ENCODE results near the gene NR0B2. TPM values are rescaled to one million over a fixed set of nuclear protein-coding genes. Genes with fewer than 3 reads are reported as not detected.

Gene NR0B2
- total and polyA plus RNA-seq, 2 of the 13 experiments (the other 11 are each of a cell fraction or from before 2014, with no cell fraction given): 72.5 to 133 TPM

DNA sequence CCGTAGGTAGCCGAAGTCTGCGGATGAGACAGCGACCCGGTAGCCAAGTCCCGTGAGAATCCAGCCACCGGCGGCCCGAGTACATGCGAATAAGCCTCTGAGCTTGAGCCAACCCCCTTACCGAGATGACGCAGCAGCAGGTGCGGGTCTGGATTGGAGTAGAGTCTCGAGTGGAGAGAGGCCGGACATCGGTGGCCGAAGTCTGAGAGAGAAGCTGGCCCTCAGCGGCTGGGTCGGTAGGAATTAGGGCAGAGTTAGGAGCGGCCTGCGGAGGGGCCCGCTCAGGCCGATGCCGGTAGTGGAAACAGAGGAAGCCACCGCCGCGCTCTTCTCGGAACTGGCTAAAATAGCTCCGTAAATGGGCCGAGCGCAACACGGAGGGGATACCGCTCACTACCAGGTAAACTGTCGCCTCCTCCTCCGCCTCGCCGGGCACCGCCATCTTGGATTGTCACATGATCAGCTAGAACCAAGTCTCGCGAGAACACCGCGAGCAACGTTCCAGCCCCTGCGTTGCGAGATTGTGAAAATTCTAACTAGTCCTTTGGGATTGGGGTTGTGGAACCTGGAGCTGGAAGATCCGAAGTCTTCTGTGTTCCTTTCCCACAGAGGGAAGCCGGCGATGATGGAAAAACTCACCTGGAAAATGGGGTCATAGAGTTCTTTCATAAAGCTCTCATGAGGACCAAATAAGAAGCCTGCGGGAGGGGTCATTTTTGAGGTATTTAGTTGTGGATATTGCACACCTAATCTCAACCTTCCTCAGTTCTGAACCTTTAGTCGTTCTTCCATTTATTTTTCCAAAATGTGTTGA is 13.6 kb downstream of the NR0B2 start, which contains the start of gene GPATCH3 (continued):
- TF ChIP-seq ZNF24 (IDR thresholded peaks at IDR 0.05) (no peak), MAZ (IDR thresholded peaks at IDR 0.05; ENCODE audit: borderline replicate concordance, low read depth, low read length) (no peak), MAZ (CRISPR knock-in tag; IDR thresholded peaks at IDR 0.05; ENCODE audit: low read depth) (peak; percentile 57; the same call in 1 of the 2 replicates), ARID2 (CRISPR knock-in tag; IDR thresholded peaks at IDR 0.05; ENCODE audit: borderline replicate concordance) (peak; percentile 98), PPARG (CRISPR knock-in tag; conservative IDR thresholded peaks at IDR 0.05) (peak; percentile 37; the same call in 1 of the 2 replicates), NFIC (IDR thresholded peaks at IDR 0.05; ENCODE audit: low read length) (no peak; the same call in 1 of the 2 replicates), CHCHD3 (CRISPR knock-in tag; IDR thresholded peaks at IDR 0.05) (no peak), ZNF629 (CRISPR knock-in tag; conservative IDR thresholded peaks at IDR 0.05) (no peak), RBAK (CRISPR knock-in tag; IDR thresholded peaks at IDR 0.05) (no peak), ZNF850 (CRISPR knock-in tag; conservative IDR thresholded peaks at IDR 0.05) (no peak), ZNF235 (CRISPR knock-in tag; IDR thresholded peaks at IDR 0.05; ENCODE audit: borderline replicate concordance) (no peak), ZNF616 (CRISPR knock-in tag; IDR thresholded peaks at IDR 0.05; ENCODE audit: low read depth) (no peak), ZNF562 (CRISPR knock-in tag; IDR thresholded peaks at IDR 0.05; ENCODE audit: borderline replicate concordance) (no peak), NR2F2 (IDR thresholded peaks at IDR 0.05; ENCODE audit: borderline replicate concordance, low read depth) (0 out of 2 replicates have a peak, but pooled peaks have one; percentile 26), HNRNPK (IDR thresholded peaks at IDR 0.05; ENCODE audit: low read depth, low read length, poor library complexity, severe bottlenecking) (no peak), MBD4 (IDR thresholded peaks at IDR 0.05; ENCODE audit: borderline replicate concordance, low read length) (no peak), RFX5 (IDR thresholded peaks at IDR 0.05; ENCODE audit: low read depth, low read length) (no peak), ZNF253 (CRISPR knock-in tag; IDR thresholded peaks at IDR 0.05; ENCODE audit: borderline replicate concordance) (no peak), ZNF589 (CRISPR knock-in tag; conservative IDR thresholded peaks at IDR 0.05) (no peak), SATB2 (CRISPR knock-in tag; IDR thresholded peaks at IDR 0.05) (no peak), BCL6 (CRISPR knock-in tag; IDR thresholded peaks at IDR 0.05) (peak; percentile 50; the same call in 1 of the 2 replicates)
- TF ChIP-seq, protein P1, sequence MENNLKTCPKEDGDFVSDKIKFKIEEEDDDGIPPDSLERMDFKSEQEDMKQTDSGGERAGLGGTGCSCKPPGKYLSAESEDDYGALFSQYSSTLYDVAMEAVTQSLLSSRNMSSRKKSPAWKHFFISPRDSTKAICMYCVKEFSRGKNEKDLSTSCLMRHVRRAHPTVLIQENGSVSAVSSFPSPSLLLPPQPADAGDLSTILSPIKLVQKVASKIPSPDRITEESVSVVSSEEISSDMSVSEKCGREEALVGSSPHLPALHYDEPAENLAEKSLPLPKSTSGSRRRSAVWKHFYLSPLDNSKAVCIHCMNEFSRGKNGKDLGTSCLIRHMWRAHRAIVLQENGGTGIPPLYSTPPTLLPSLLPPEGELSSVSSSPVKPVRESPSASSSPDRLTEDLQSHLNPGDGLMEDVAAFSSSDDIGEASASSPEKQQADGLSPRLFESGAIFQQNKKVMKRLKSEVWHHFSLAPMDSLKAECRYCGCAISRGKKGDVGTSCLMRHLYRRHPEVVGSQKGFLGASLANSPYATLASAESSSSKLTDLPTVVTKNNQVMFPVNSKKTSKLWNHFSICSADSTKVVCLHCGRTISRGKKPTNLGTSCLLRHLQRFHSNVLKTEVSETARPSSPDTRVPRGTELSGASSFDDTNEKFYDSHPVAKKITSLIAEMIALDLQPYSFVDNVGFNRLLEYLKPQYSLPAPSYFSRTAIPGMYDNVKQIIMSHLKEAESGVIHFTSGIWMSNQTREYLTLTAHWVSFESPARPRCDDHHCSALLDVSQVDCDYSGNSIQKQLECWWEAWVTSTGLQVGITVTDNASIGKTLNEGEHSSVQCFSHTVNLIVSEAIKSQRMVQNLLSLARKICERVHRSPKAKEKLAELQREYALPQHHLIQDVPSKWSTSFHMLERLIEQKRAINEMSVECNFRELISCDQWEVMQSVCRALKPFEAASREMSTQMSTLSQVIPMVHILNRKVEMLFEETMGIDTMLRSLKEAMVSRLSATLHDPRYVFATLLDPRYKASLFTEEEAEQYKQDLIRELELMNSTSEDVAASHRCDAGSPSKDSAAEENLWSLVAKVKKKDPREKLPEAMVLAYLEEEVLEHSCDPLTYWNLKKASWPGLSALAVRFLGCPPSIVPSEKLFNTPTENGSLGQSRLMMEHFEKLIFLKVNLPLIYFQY (CRISPR knock-in tag; IDR thresholded peaks at IDR 0.05; ENCODE audit: borderline replicate concordance): no peak
- TF ChIP-seq, protein P2, sequence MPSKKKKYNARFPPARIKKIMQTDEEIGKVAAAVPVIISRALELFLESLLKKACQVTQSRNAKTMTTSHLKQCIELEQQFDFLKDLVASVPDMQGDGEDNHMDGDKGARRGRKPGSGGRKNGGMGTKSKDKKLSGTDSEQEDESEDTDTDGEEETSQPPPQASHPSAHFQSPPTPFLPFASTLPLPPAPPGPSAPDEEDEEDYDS (CRISPR knock-in tag; IDR thresholded peaks at IDR 0.05): peak; percentile 89
- TF ChIP-seq, protein P3, sequence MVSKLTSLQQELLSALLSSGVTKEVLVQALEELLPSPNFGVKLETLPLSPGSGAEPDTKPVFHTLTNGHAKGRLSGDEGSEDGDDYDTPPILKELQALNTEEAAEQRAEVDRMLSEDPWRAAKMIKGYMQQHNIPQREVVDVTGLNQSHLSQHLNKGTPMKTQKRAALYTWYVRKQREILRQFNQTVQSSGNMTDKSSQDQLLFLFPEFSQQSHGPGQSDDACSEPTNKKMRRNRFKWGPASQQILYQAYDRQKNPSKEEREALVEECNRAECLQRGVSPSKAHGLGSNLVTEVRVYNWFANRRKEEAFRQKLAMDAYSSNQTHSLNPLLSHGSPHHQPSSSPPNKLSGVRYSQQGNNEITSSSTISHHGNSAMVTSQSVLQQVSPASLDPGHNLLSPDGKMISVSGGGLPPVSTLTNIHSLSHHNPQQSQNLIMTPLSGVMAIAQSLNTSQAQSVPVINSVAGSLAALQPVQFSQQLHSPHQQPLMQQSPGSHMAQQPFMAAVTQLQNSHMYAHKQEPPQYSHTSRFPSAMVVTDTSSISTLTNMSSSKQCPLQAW (CRISPR knock-in tag; IDR thresholded peaks at IDR 0.05): peak; percentile 67

Measured in HepG2 (cell line).